HepG2 (cell line): ENCODE data around the gene TFAP2B. TPM values are rescaled to one million over a fixed set of nuclear protein-coding genes. Genes with fewer than 3 reads are reported as not detected.

Source experiments
- ATAC-seq: fragments of 200-7000 bp; cut with Tn5 transposase; 3 replicates; pipeline ENCODE4 v1.9.1; 2020; ENCODE audit warnings: mild to moderate bottlenecking, moderate library complexity
- BruUV-seq: library from RNA; stranded (reverse); fragments of 400-500 nt; replicated peaks from 2 replicates; lab custom pipeline; 2021; lab: Mats Ljungman, UMichigan
- CTCF ChIA-PET: fragments of 300-600 bp; formaldehyde crosslinking; extraction: SDS; loops from one replicate; lab custom pipeline; 2021; ENCODE audit warnings: low total read pairs, inconsistent platforms, low intra/inter-chr PET ratio; lab: Yijun Ruan, JAX
- POLR2A ChIA-PET: fragments of 350-600 bp; sonication (Branson Sonifier 250); formaldehyde crosslinking; loops from one replicate; lab custom pipeline; 2020; ENCODE audit warnings: antibody characterized with exemption, inconsistent platforms; lab: Yijun Ruan, JAX
- DNase-seq: peaks from one replicate; pipeline ENCODE4 v3.0.0-alpha.2; 2015; ENCODE audit warnings: low spot score
- FAIRE-seq: peaks from 3 replicates; lab custom pipeline; 2011; peaks lifted over from hg19 to GRCh38; lab: Jason Lieb, UNC
- H2AFZ ChIP-seq: one replicate; pipeline ENCODE4 v1.6.1; 2011; ENCODE audit warnings: low read length, inconsistent platforms
- H3K27ac ChIP-seq: fragments of 300-600 bp; 3 replicates; pipeline ENCODE4 v1.8.0; 2011; ENCODE audit warnings: mixed run types, mild to moderate bottlenecking, mixed read lengths, low read length, inconsistent platforms; ENCODE audit not compliant: insufficient read depth; ENCODE audit errors: extremely low read length
- H3K27me3 ChIP-seq, 2 experiments: fragments of 200-600 bp in 1 of 2; 2 replicates in 1 of 2; 3 replicates in 1 of 2; pipeline versions ENCODE4 v1.6.0 to v1.8.0; 2011; ENCODE audit warnings: low read length in 2 of 2, mild to moderate bottlenecking in 2 of 2, moderate library complexity in 2 of 2, inconsistent platforms in 1 of 2; ENCODE audit not compliant: insufficient read depth in 2 of 2, control insufficient read depth in 1 of 2
- H3K36me3 ChIP-seq, 2 experiments: fragments of 200-600 bp in 1 of 2; replicated peaks in 1 of 2; 2 replicates in 1 of 2; 3 replicates in 1 of 2; pipeline versions ENCODE4 v1.5.1 to v1.8.0; 2011; ENCODE audit warnings: low read length in 2 of 2, inconsistent platforms in 1 of 2; ENCODE audit not compliant: insufficient read depth in 2 of 2, control insufficient read depth in 1 of 2
- H3K4me1 ChIP-seq: 2 replicates; pipeline ENCODE4 v1.5.1; 2012; ENCODE audit warnings: low read length, inconsistent platforms; ENCODE audit not compliant: insufficient read depth
- H3K4me2 ChIP-seq: 2 replicates; pipeline ENCODE4 v1.6.0; 2011; ENCODE audit warnings: low read depth, low read length, inconsistent platforms
- H3K4me3 ChIP-seq, 3 experiments: fragments of 200-600 bp in 1 of 3; sonication (generic), shearing (Covaris generic) in 1 of 3; replicated peaks in 1 of 3; 2 replicates each; pipeline ENCODE4 v1.5.1; 2011 to 2016; ENCODE audit warnings: low read length in 3 of 3, inconsistent platforms in 2 of 3, low read depth in 2 of 3, mild to moderate bottlenecking in 2 of 3, control low read depth in 1 of 3, mixed read lengths in 1 of 3; ENCODE audit not compliant: insufficient read depth in 1 of 3
- H3K79me2 ChIP-seq: one replicate; pipeline ENCODE4 v1.6.1; 2011; ENCODE audit warnings: low read length, inconsistent platforms; ENCODE audit not compliant: insufficient read depth
- H3K9ac ChIP-seq: 2 replicates; pipeline ENCODE4 v1.6.0; 2011; ENCODE audit warnings: mild to moderate bottlenecking, low read depth, low read length, inconsistent platforms; ENCODE audit not compliant: insufficient read depth
- H3K9me3 ChIP-seq: 2 replicates; pipeline ENCODE4 v1.5.1; 2012; ENCODE audit warnings: mild to moderate bottlenecking, low read length
- H4K20me1 ChIP-seq: 2 replicates; pipeline ENCODE4 v1.6.0; 2011; ENCODE audit warnings: inconsistent platforms, mild to moderate bottlenecking, low read length, moderate library complexity; ENCODE audit not compliant: insufficient read depth
- CHD4 ChIP-seq: fragments of 200-600 bp; sonication (generic); IDR thresholded peaks from 2 replicates; pipeline ENCODE4 v1.7.0; 2017; ENCODE audit warnings: mild to moderate bottlenecking, low read length, borderline replicate concordance
- GTF3A ChIP-seq: sonication (generic); formaldehyde crosslinking; conservative IDR thresholded peaks from 2 replicates; pipeline ENCODE4 v1.4.0; 2020; ENCODE audit warnings: mild to moderate bottlenecking, missing genetic modification reagents
- HDAC6 ChIP-seq: fragments of 200-600 bp; sonication (generic); IDR thresholded peaks from 2 replicates; pipeline ENCODE4 v1.7.0; 2017; ENCODE audit warnings: mild to moderate bottlenecking, antibody characterized with exemption, low read length, low read depth
- ISL2 ChIP-seq: sonication (generic); formaldehyde crosslinking; IDR thresholded peaks from 2 replicates; pipeline ENCODE4 v1.5.0; 2020; ENCODE audit warnings: missing genetic modification reagents
- KDM2A ChIP-seq: sonication (generic); formaldehyde crosslinking; IDR thresholded peaks from 2 replicates; pipeline ENCODE4 v1.4.0; 2020; ENCODE audit warnings: low read depth, missing genetic modification reagents, borderline replicate concordance
- MBD4 ChIP-seq: IDR thresholded peaks from 2 replicates; pipeline ENCODE4 v1.6.1; 2012; ENCODE audit warnings: low read length, inconsistent platforms, borderline replicate concordance
- POGK ChIP-seq: sonication (generic); formaldehyde crosslinking; conservative IDR thresholded peaks from 2 replicates; pipeline ENCODE4 v1.8.0; 2022; ENCODE audit warnings: mild to moderate bottlenecking, moderate library complexity, missing genetic modification reagents
- PREB ChIP-seq: sonication (generic); formaldehyde crosslinking; IDR thresholded peaks from 2 replicates; pipeline ENCODE4 v1.4.0; 2020; ENCODE audit warnings: missing genetic modification reagents
- SRSF4 ChIP-seq: fragments of 200-400 bp; formaldehyde crosslinking; IDR thresholded peaks from one replicate; pipeline ENCODE4 v1.6.1; 2018; ENCODE audit warnings: mild to moderate bottlenecking, low read depth, low read length, moderate library complexity; ENCODE audit not compliant: poor library complexity, severe bottlenecking
- THRA ChIP-seq: sonication (generic); formaldehyde crosslinking; IDR thresholded peaks from 2 replicates; pipeline ENCODE4 v1.4.0; 2020; ENCODE audit warnings: missing genetic modification reagents, borderline replicate concordance
- ZBTB2 ChIP-seq: sonication (generic); formaldehyde crosslinking; IDR thresholded peaks from 2 replicates; pipeline ENCODE4 v1.8.0; 2022; ENCODE audit warnings: low read depth, missing genetic modification reagents
- ZNF33A ChIP-seq: sonication (generic); formaldehyde crosslinking; IDR thresholded peaks from 2 replicates; pipeline ENCODE4 v1.5.1; 2020; ENCODE audit warnings: missing genetic modification reagents, mild to moderate bottlenecking, moderate library complexity, borderline replicate concordance
- ZNF644 ChIP-seq: IDR thresholded peaks from 2 replicates; pipeline ENCODE4 v1.6.1; 2016; ENCODE audit warnings: low read depth
- ZNF761 ChIP-seq: sonication (generic); formaldehyde crosslinking; conservative IDR thresholded peaks from 2 replicates; pipeline ENCODE4 v1.4.0; 2020; ENCODE audit warnings: mild to moderate bottlenecking, missing genetic modification reagents
- WGBS: methylation state at CpG from one replicate; pipeline ENCODE4 v1.1.6; 2017; ENCODE audit warnings: low lambda C conversion rate; 5-methylcytosine and 5-hydroxymethylcytosine counted together
- in situ Hi-C: cut with HindIII; loops from 2 replicates; pipeline ENCODE4 v1.10.0; 2017; ENCODE audit warnings: low pct_unique_long_range_greater_than_20kb; ENCODE audit not compliant: extremely low pct_ligation_motif_present
- intact Hi-C: fragments of 100-400 bp; cut with micrococcal nuclease; formaldehyde crosslinking; loops from one replicate; pipeline ENCODE4 v1.10.0; 2022; ENCODE audit not compliant: unreplicated experiment
- polyA plus RNA-seq, 8 experiments: library from polyadenylated mRNA; depleted of rRNA in 3 of 8; stranded (reverse) in 7 of 8; unstranded in 1 of 8; fragments of >200 nt; fragmentation: Illumina TruSeq in 4 of 8; extraction: Trizol in 4 of 8; gene quantifications; 2 replicates each; pipeline versions ENCODE4 v1.2.1 to v1.2.3, GENCODE V29; 2011 to 2016; ENCODE audit warnings: low read depth in 4 of 8, missing spikeins in 1 of 8, mixed read lengths in 1 of 8; ENCODE audit not compliant: insufficient read depth in 1 of 8
- total RNA-seq, 5 experiments: library from RNA; depleted of rRNA; stranded (reverse); fragments of >200 nt; fragmentation: Illumina TruSeq; extraction: Trizol; gene quantifications; 2 replicates each; pipeline ENCODE4 v1.2.3, GENCODE V29; 2016; ENCODE audit warnings: low read depth in 1 of 5

Gene TFAP2B
- total and polyA plus RNA-seq, 2 of the 13 experiments (the other 11 are each of a cell fraction or from before 2014, with no cell fraction given) = not detected

- peaks cover 6 to 73% of the 10 kb centered on the region in 2 experiments for H3K27me3 ChIP-seq
- H3K27ac ChIP-seq = no peak overlapping the region
- DNase-seq = no peak
- WGBS = 9% methylated on average over 6 of the region's 6 CpGs
- in situ Hi-C loops = no loop called here
- no peak for ATAC-seq
- H4K20me1 ChIP-seq = no peaks in the 10 kb centered on the region
- H3K4me2 ChIP-seq = no peak overlapping the region
- H3K79me2 ChIP-seq = no peaks in the 10 kb centered on the region
- intact Hi-C loops = no loop called here
- no peaks in the 10 kb centered on the region for H3K9me3 ChIP-seq
- H2AFZ ChIP-seq = no peak overlapping the region
- no peaks in the 10 kb centered on the region for H3K4me1 ChIP-seq
- FAIRE-seq = no peak
- no peaks in the 10 kb centered on the region for H3K36me3 ChIP-seq
- ChIA-PET CTCF (no interaction called here), POLR2A (no interaction called here)
- H3K4me3 ChIP-seq = no peak overlapping the region
- H3K9ac ChIP-seq = no peak overlapping the region
- TF ChIP-seq CHD4 (no peak), PREB (no peak), ZBTB2 (CRISPR knock-in tag) (no peak), THRA (CRISPR knock-in tag) (no peak), ISL2 (CRISPR knock-in tag) (no peak), GTF3A (CRISPR knock-in tag) (no peak), SRSF4 (no peak), HDAC6 (no peak), ZNF644 (no peak), POGK (CRISPR knock-in tag) (no peak), ZNF33A (no peak), MBD4 (no peak), ZNF761 (no peak), KDM2A (CRISPR knock-in tag) (no peak)
- TF ChIP-seq, all 625 proteins: peak for 0
- BruUV-seq = no TSS peak
These were observed 3.4 kb downstream of the TFAP2B start for GRCh38 chr6:50822078-50822476.
